GM21576 (cell line): ENCODE data around the gene IFNA6.

Experiments
- ATAC-seq: cut with Tn5 transposase; IDR thresholded peaks from one replicate; pipeline ENCODE4 v1.9.1; 2021; ENCODE audit warnings: mild to moderate bottlenecking, moderate library complexity; ENCODE audit not compliant: unreplicated experiment

IFNA6 gene

DNA sequence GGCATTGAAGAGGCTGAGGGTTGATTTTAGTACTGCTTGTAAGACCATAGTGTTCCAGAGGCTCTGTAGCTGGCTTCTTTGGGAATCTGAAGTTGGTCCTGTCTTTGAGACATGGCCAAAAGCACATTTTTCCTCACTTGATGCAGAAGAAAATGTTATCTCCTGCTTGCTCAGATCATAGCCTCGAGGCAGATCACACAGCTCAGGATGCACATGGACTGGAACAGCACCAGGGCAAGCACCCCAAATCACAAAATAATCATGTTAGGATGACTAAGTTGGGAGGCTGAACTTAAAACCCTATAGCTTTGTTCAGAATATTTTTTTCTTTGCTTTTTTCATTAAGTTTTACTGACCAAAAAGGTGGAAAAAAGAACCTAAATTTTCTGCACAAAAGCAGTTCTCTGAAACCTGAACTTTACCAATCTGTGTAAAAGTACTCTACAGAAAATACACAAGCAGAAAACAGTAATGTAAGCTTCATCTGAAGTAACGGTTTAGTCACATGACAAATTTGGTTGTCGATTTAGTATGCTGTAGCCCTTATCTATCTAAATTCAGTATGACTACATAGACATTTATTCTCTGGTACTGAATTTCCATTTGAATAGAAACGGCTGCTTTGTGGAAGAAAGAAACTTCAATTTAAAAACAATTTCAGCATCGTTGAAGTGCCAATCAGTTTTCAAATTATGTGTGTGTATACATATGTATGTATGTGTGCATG lies 18.8 kb downstream of the IFNA6 start:
- ATAC-seq, result no peak

DNA sequence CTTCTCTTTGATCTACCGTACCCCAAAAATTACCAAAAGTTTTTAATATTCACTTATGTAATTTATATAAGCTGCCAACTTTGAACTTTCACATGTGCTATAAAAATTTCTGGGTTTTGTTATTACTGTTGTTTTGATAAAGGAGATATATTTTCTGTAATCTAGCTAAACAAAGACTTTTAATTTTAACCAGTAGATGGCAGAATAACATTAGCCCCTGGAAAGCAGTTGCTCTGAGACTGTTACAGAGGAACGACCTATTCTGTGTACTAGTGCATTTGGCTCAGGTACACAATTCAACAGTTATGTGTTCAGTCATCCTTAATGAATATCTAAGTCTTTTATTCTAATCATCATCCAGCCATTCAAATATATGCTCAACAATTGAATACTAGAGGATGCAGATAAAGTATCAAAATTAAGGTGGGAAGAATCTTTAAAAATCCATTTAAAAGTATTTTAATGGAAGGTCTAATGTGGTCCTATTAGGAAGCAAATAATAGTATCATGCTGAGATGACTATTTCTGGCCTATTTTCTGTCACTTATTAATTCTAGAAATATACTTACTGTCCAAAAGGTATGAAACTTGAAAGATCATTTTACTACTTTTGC lies 24.1 kb downstream of the IFNA6 start:
- peak; percentile 80 for ATAC-seq

DNA sequence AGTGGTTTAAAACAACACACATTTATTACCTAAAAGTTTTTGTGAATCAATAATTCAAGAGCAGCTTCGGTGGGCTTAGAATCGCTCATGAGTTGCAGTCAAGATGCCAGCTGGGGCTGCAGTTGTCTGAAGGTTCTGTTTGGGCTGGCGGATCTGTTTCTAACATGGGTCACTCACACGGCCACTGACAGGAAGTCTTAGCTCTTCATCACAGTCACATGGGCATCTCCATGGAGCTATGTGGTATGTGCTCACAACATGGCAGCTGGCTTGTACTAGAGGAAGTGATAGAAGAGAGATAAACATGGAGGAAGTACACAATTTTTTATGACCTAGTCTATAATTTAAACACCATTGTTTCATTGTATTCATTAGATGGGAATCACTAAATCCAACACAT lies 26.6 kb downstream of the IFNA6 start:
- no peak for ATAC-seq

DNA sequence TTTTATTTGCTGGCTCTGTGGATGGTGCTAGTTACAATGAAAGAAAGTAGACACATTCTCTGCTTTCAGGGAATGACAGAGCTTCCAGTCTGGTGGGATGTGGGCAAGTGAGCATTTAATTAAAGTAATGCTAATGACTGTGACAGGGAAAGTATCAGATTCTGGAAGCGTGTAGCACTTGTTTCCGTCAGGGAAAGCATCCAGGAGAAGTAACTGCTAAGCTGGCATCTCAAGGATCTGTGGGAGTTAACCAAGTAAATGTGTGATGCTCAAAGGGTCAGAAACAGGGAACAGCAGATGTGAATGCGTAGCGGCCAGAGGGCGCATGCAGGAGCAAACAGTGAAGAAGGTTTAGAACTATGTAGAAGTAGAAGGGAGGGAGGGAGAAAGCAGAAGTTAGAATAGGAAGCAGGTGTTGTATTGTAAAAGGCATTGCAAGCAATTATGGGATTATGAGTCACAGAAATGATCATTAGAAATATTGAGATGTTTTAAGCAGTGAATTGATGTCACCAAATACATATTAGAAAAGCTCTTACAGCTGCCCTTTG lies 27.7 kb downstream of the IFNA6 start:
- no peak for ATAC-seq

DNA sequence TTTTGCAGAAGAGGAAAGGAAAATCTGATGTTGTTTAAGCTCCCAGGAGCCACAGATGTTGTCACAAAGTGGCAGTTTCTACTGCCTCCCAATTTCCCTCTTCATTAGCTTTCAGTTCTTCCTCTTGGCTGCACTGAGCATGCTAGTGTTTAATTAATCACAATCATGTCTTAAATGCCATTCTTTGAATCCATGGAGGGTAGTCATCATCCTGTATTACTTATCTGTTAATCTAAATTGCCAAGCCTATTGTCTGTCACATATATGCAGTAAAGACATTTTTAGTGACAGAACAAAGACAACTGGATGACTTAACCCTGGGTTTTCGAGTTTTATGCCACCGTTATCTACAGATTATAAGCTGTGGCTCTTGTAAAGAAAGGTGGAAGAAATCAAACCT lies 30.2 kb downstream of the IFNA6 start:
- no peak for ATAC-seq

DNA sequence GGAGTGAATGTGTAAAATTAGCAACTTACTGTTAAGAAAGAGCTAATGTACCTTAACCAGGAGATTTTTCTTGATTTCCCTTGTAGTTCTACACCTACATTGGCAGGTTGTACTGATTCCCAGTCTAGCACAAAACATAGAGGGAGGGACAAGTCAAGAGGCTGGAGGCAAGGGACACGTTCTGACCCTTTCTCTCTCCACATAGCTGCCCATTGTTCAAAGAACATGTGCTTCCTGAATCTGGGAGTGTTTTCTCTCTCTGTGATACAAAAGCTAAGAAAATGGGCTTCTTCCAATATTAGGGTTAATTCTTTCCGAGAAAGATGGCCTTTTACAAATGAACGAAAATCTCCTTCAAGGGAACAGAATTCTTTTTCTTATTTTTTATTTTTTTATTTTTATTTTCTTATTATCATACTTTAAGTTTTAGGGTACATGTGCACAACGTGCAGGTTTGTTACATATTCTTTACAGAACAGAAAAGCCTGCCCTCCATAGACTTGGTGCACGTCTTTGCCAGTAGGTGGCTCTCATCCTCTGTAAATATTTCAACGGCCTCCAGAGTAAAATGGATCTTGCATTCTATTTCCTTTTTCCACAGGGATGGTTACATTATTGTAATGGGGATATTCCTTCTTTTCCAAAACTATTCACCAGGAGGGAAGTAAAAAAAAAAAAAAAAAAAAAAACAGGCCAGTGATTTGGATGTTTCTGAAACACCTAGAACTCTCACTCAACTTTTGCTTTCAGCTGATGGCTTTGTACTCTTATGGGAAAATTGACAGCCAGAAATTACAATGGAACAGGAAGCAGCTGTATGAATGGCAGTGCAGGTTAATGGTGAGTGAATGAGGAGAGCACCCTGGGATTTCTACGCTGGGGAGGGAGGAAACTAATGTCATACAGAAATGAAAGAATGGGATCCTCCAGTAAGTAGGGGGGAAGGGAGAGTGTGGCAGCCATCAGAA lies 32.4 kb downstream of the IFNA6 start:
- no peak for ATAC-seq

DNA sequence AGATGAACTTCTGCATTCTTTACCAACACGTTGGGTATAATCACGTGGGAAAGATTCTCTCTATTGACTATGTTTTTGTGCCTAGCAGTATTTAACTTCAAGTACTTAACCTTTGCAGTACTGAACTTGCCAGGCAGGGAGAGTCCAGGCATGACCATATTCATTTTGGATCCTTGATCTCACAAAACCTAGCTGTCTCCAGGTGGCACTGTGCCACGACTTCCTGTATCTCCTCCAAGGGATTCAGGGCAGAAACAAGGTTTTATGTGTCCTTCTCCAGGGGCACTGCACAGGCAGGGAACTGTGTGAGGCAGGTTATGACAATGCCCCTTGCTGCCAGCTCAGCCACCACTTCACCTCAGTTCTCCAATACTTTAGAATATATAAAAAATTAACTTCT lies 33.8 kb downstream of the IFNA6 start:
- ATAC-seq, result no peak

DNA sequence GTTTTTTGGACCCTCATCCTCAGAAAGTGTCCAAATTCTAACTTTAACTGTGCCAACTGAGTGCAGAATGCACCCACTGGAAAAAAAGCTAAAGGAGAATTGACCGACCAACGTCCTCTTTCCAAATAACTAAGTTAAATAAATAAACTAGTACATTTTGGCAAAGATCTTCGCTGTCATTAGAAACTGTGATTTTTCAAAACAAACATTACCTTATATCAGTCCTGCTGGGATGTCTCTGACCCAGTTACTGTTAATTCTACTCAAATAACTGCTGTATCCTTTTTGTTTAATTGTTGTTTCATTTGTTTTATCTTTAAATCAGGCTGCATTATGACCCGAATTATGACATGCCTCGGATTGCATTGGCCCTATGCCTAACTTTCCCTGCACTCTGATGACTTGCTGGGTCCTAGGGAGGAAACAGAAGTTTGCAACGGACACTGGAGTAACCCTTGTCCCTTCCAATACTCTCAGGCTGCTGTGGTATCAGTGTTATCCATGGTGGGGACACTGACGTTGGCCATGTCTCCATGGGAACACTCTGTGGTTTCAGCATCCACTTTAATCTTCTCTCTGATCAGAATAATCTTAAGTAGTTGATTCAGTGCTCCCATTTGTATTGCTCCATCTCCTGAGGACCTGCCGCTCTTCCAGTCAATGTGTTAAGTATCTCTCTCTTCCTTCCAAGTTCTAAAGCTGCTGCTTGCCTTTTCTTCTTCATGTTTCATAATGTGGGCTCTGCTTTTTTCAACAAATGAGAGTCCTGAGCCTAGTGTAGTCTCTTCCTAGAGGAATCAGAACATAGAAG lies 34.5 kb downstream of the IFNA6 start:
- no peak for ATAC-seq

DNA sequence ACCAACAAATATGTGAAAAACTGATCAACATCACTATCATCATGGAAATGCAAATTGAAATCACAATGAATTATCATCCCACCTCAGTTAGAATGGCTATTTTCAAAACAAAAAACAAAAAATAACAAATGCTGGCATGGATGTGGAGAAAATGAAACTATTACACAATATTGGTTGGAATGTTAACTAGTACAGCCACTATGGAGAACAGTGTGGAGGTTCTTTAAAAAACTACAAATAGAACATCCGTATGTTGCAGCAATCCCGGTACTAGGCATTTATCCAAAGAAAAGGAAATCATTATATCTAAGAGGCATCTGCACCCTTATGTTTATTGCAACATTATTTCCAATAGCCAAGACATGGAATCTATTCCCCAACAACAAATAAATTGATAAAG lies 36.5 kb downstream of the IFNA6 start:
- no peak for ATAC-seq

DNA sequence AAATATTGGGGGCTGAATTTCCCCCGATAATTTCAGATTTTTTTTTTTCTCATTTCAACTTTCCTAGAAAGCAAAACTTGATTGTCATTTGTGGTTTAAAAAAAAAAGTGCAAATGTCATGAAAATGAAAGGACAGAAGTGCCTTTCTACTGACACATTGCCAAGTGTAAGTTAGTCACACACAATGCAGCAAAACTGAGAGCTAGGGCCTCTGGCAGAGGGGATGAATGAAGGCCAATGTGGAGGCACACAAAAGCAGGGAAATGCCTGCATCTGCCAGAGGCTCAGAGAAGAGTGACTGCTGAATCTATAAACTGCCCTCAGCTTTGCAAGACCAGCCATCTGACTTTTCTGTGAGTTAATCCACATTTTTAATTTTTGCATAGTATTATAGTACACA lies 38.8 kb downstream of the IFNA6 start:
- no peak for ATAC-seq

DNA sequence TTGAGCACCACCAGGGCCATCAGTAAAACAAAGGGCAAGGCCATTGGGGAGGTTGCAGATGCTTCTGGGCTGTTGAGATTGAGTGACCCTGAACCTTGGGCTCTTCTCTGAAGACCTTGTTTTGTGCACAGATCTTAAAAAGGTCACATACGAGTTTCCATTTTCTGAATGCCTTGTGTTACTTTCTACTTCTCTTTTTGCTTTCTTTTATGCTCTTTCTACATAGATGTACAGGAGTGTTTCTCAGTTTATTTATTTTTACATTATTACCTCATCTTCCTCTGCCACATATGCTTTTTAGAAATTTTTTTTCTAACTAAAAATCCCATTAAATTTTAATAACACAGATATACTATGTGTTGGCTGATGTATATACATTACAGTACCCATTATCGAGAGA lies 45.5 kb downstream of the IFNA6 start, which contains the start of gene IFNA5:
TSS of gene IFNA5 (minus strand) at position 101 of the 400 bp plus-strand sequence. CDS start at position 44, 57 bp downstream.
- no peak for ATAC-seq
